NCI-H526 treated with DMSO at 0.1 percent for 48 hours (cell line): ENCODE results near the gene WIPI1.
"Not testable (repeated sequence)": the region's sequence is repeated elsewhere in the genome, so short reads cannot be mapped to it uniquely, and the experiment has no call there.

ENCODE experiments used
- DNase-seq: peaks from one replicate; lab custom pipeline; 2025; lab: John Stamatoyannopoulos, UW

WIPI1 gene, protein sequence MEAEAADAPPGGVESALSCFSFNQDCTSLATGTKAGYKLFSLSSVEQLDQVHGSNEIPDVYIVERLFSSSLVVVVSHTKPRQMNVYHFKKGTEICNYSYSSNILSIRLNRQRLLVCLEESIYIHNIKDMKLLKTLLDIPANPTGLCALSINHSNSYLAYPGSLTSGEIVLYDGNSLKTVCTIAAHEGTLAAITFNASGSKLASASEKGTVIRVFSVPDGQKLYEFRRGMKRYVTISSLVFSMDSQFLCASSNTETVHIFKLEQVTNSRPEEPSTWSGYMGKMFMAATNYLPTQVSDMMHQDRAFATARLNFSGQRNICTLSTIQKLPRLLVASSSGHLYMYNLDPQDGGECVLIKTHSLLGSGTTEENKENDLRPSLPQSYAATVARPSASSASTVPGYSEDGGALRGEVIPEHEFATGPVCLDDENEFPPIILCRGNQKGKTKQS

GRCh38 chr17:68457168-68457538 is at the start of gene WIPI1:
TSS of gene WIPI1 (minus strand) at chr17:68457496. CDS start at chr17:68457421, 75 bp downstream.
- DNase-seq: no peak

DNA sequence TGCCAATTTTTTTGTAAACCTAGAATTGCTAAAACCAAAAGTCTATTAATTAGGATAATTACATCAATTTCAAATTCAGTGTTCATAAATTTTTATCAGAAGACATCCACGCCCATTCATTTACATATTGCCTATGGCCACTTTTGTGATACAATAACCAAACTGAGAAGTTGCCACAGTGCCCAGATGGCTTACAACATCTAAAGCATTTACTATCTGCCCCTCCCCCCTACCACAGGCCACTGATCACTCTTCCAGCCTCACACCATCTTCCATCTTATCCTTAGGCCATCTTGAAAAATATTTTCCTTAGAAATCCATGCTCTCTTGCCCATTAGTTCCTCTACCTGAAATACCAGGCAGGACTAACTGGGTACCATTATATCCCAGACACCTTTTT is 48.7 kb upstream of the WIPI1 start:
- DNase-seq: no peak

- no peak for DNase-seq
Observed at GRCh38 chr17:68501074-68501473, 43.8 kb upstream of the WIPI1 start.

DNA sequence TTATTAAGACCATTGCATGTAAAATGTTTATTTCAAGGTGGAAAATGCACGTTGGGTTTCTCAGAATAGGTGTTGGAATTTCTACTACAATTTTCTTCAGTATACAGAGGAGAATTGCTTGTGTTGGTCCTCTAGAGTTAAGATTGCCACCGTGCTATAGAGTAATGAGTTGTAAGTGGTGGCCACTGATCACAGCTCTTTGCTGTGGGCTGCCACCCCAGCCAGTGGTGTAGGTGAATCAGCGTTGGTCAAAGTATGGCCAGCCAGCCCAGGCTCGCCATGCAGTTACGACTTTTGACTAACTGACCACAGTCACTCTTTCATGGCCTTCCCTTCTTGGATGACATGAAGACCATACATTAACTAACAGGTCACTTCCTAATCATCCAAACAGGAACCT is 42.3 kb upstream of the WIPI1 start:
- no peak for DNase-seq

GRCh38 chr17:68498479-68499326 is 41.4 kb upstream of the WIPI1 start:
- DNase-seq: no peak

DNA sequence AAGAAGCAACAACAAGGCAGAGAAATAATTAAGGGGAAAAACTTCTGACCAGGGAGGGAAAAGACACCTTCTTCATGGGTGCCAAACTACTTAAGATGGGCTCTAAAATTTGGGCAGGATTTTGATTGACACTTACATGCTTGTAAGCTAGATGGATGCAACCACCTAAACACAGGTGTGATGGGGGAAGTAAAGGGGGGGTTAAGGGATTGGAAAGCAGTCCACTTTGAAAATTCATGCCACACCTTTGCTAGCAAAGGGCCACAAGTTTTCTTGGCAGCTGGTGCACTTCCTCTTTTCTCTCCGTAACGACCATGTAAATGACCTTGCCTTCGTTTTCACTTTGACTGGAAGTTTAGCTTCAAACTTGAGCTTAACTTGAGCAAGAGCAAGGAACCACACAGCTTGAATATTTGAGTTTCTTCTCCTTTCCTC is 40.6 kb upstream of the WIPI1 start:
- no peak for DNase-seq

DNA sequence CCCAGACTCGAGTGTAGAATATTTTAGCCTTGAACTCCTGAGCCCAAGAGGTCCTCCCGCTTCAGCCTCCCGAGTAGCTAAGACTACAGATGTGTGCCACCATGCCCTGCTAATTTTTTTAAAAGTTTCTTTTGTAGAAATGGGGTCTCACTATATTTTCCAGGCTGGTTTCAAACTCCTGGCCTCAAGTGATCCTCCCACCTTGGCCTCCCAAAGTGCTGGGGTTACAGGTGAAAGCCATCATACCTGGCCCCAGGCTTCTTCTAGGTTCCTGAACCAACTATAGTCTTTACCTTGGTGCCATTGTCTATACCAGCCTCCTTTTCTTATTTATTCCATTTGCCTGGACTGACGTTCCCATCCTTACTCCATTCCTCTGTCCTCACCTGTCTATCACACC is 37.8 kb upstream of the WIPI1 start:
- DNase-seq: no peak

DNA sequence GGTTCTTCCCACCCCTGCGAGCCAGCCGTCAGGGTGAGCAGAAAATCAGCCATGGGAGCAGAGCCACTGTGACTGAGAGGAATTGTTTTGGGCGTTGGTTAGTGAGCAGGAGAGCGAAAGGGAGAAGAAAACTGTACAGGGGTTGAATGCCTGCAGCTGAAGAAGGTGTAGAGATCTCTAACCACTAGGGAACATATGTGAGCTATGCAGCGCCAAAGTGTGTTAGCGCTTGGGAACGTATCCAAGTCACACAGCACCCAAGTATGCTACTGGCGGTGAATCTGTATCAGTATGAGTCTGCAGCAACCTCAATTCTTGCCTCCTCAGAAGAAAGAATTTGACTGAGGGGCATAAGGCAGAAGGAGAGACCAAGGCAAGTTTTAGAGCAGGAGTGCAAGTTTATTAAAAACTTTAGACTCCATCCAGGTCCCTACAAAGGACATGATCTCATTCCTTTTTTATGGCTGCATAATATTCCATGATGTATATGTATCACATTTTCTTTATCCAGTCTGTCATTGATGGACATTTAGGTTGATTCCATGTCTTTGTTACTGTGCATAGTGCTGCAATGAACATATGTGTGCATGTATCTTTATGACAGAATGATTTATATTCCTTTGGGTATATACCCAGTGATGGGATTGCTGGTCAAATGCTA is 35.2 kb upstream of the WIPI1 start:
- DNase-seq: not testable (repeated sequence)

GRCh38 chr17:68491381-68492231 is 34.3 kb upstream of the WIPI1 start:
- DNase-seq: no peak

- no peak for DNase-seq
Observed at GRCh38 chr17:68489919-68490318, 32.6 kb upstream of the WIPI1 start.

GRCh38 chr17:68484458-68484857 is 27.2 kb upstream of the WIPI1 start:
- DNase-seq: no peak

GRCh38 chr17:68482576-68483041 is 25.3 kb upstream of the WIPI1 start:
- DNase-seq: no peak

DNA sequence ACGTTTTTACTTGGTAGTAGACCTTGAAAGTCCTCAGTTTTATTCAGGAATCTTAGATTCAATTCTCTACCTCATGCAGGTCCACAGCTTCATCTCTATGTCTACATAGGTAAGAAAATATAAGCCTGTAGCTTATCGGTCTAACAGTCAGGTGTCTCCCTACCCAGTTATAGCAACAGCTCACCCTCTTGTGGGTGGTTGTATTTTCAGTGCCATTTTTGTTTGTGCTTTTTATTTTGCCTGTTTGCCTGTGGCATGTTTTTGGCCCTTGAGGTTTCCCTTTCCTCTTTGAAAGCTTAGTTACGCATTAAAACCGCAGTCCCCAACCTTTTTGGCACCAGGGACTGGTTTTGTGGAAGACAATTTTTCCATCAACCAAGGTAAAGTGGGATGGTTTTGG is 23.6 kb upstream of the WIPI1 start:
- DNase-seq: no peak

GRCh38 chr17:68470961-68471360 is 13.7 kb upstream of the WIPI1 start:
- DNase-seq: no peak

DNA sequence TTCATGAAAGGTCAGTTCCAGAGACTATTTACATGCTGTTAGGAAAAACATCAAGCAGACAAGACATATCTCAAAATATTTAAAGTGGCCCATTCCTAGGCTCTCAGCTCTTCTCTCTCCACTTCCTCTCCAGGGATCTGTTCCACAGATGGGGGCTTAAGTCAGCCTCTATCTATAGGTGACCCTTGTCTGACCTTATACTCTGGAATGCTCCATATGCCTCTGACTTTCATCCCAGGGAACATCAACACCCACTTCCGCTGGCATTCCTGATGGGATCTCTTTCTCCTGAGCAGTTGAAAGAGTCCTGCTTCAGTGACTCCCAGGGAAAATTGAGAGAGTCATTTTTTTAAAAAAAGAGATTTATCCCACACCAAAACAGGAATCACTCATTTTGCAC is 11.5 kb upstream of the WIPI1 start:
- no peak for DNase-seq

GRCh38 chr17:68468334-68468733 is 11.0 kb upstream of the WIPI1 start:
- no peak for DNase-seq

DNA sequence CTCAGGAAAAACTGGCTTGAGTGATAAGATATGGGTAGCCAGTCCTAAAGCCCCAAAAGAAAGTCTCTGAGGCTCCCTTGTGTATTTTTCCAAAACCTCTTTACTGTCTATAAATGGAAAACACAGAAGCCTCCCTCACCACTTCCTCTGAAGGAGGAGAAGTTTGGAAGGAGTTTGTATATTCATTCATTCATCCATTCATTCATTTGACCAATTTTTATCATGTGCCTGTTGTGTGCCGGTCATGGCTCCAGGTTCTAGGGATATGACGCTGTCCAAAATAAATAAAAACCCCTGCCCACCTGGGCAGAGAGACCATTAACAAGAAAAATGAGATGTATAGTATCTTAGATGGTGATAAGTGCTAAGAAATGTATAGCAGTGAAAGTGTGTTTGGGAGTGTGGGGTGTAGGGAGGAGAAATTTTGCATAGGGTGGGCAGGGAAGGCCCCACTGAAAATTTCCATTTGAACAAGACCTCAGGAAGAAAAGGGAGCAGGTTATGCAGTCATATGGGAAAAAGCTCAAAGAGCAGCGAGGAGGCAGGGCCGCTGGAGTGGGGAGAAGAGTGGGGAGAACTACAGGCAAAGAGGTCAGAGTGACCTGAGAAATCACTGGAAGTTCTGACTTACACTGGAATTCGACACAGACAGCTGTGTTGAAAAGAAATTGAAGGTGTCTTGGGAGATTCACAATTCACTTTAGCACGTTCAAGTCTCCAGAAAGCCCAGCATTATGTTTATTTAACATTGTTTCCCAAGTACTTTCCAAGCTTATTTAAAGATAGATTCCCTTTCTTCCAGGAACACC is 6.1 kb upstream of the WIPI1 start:
- no peak for DNase-seq

DNA sequence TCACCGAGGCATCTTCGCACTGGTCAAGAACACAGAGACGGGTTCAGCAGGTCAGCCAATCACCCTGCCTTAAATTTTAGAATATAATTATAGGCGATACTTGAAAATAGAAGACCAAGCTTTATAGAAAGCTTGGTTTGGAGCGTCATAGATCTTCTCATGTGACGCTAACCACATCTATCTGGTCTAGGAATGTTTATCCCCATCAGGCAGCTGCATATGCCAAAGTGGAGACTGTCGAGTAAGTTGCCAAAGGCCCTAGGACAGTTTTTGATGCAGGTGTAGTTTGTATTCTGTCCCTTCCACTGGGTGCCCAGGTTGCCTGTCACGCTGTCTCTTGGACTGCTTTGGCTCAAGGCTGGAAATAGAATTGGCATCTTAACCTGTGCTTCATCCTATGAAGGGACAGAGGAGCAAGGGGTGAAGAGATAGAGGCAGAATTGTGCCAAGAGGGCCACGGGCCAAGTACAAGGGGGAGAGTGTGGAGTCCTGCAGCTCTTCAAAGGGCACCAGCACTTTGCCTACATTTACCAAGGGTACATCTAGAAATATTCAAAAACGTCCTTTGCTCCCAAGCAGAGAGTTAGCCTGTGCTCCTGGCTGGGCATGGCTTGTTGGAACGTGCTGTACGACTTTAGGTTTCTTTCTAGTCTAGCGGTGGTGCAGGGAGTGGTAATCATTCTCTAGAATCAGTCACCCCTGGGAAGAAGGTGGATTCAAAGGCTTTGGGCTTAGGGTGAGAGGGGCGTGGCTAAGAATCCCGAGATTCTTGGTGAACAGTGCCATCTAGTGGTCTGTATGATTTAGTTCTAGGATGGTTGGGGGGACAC is 5.3 kb upstream of the WIPI1 start:
- peak; percentile 54 for DNase-seq

- no peak for DNase-seq
Observed at GRCh38 chr17:68461589-68461988, 4.3 kb upstream of the WIPI1 start.

GRCh38 chr17:68461122-68461539 is 3.8 kb upstream of the WIPI1 start:
- no peak for DNase-seq
